ENCODE measurements around the gene CELA1.
A peak's percentile ranks its signal among the peaks of the same experiment; 100 is the strongest.
"Not testable (repeated sequence)": the region's sequence is repeated elsewhere in the genome, so short reads cannot be mapped to it uniquely, and the experiment has no call there.

The CELA1 gene

GRCh38 chr12:51306507-51306906 is 40.0 kb downstream of the CELA1 start:
- peaks cover 31 to 66% of the 10 kb centered on the region in 2 donors for H3K4me1 Mint-ChIP-seq (ENCODE audit: low read depth in 2 of 2)
- no peaks in the 10 kb centered on the region for H3K27me3 Mint-ChIP-seq
- H3K9me3 Mint-ChIP-seq = no peaks in the 10 kb centered on the region
- H3K4me3 Mint-ChIP-seq = no peak overlapping the region
- DNase-seq (no peak), ATAC-seq (replicated peaks) (no peak)
- H3K36me3 Mint-ChIP-seq (ENCODE audit: insufficient read depth) = peaks cover 98% of the 10 kb centered on the region
- peak overlapping the region; percentile 67 to 87 for H3K27ac Mint-ChIP-seq

GRCh38 chr12:51300768-51301167 is 45.7 kb downstream of the CELA1 start:
- peaks cover 5 to 19% of the 10 kb centered on the region in 2 donors for H3K4me1 Mint-ChIP-seq (ENCODE audit: low read depth in 2 of 2)
- peak overlapping the region; percentile 4 to 84 for H3K27ac Mint-ChIP-seq
- not testable (repeated sequence) for H3K4me3 Mint-ChIP-seq; DNase-seq; ATAC-seq (replicated peaks); H3K9me3 Mint-ChIP-seq; H3K27me3 Mint-ChIP-seq
- peaks cover 98% of the 10 kb centered on the region for H3K36me3 Mint-ChIP-seq (ENCODE audit: insufficient read depth)

GRCh38 chr12:51295651-51296050 is 50.8 kb downstream of the CELA1 start:
- Mint-ChIP-seq H3K4me3 (no peak overlapping the region), H3K36me3 (ENCODE audit: insufficient read depth) (peaks cover 97% of the 10 kb centered on the region), H3K9me3 (no peaks in the 10 kb centered on the region), H3K27ac (peak overlapping the region in 1 of 2 donors; percentile 57), H3K27me3 (no peaks in the 10 kb centered on the region), H3K4me1 (ENCODE audit: low read depth in 2 of 2) (peaks cover 7 to 16% of the 10 kb centered on the region in 2 donors)
- ATAC-seq (replicated peaks) = no peak
- no peak for DNase-seq

- peaks cover 7 to 16% of the 10 kb centered on the region in 2 donors for H3K4me1 Mint-ChIP-seq (ENCODE audit: low read depth in 2 of 2)
- not testable (repeated sequence) for ATAC-seq (replicated peaks); DNase-seq; H3K9me3 Mint-ChIP-seq; H3K27me3 Mint-ChIP-seq; H3K4me3 Mint-ChIP-seq
- peak overlapping the region in 1 of 2 donors; percentile 71 for H3K27ac Mint-ChIP-seq
- H3K36me3 Mint-ChIP-seq (ENCODE audit: insufficient read depth) = peaks cover 98% of the 10 kb centered on the region
Observed at GRCh38 chr12:51294097-51294496, 52.4 kb downstream of the CELA1 start.

GRCh38 chr12:51293696-51294095 is 52.8 kb downstream of the CELA1 start:
- H3K9me3 Mint-ChIP-seq = no peaks in the 10 kb centered on the region
- ATAC-seq (replicated peaks) = no peak
- H3K36me3 Mint-ChIP-seq (ENCODE audit: insufficient read depth) = peaks cover 98% of the 10 kb centered on the region
- peaks cover 7 to 16% of the 10 kb centered on the region in 2 donors for H3K4me1 Mint-ChIP-seq (ENCODE audit: low read depth in 2 of 2)
- DNase-seq = no peak
- no peak overlapping the region for H3K4me3 Mint-ChIP-seq
- H3K27ac Mint-ChIP-seq = peak overlapping the region in 1 of 2 donors; percentile 71
- no peaks in the 10 kb centered on the region for H3K27me3 Mint-ChIP-seq

- not testable (repeated sequence) for H3K4me3 Mint-ChIP-seq
Observed at GRCh38 chr12:51291603-51292513, 54.6 kb downstream of the CELA1 start.

GRCh38 chr12:51285843-51286242 is 60.6 kb downstream of the CELA1 start:
- Mint-ChIP-seq H3K27me3 (no peaks in the 10 kb centered on the region), H3K36me3 (ENCODE audit: insufficient read depth) (peaks cover 90% of the 10 kb centered on the region)

More at GRCh38 chr12:51291603-51292513, 54.6 kb downstream of the CELA1 start:
- not testable (repeated sequence) for H3K27me3 Mint-ChIP-seq; DNase-seq; H3K9me3 Mint-ChIP-seq; ATAC-seq (replicated peaks)
- Mint-ChIP-seq H3K36me3 (ENCODE audit: insufficient read depth) (peaks cover 98% of the 10 kb centered on the region), H3K27ac (peak overlapping the region; percentile 32 to 68), H3K4me1 (ENCODE audit: low read depth in 2 of 2) (peaks cover 7 to 16% of the 10 kb centered on the region in 2 donors)

GRCh38 chr12:51281202-51281924 is 65.1 kb downstream of the CELA1 start:
- ATAC-seq (replicated peaks) = no peak
- DNase-seq = no peak

More at GRCh38 chr12:51285843-51286242, 60.6 kb downstream of the CELA1 start:
- ATAC-seq (replicated peaks) (no peak), DNase-seq (no peak)
- Mint-ChIP-seq H3K27ac (peak overlapping the region; percentile 23 to 72), H3K9me3 (no peaks in the 10 kb centered on the region), H3K4me1 (ENCODE audit: low read depth in 2 of 2) (peaks cover 0 to under 1% of the 10 kb centered on the region in 2 donors), H3K4me3 (no peak overlapping the region)

More at GRCh38 chr12:51281202-51281924, 65.1 kb downstream of the CELA1 start:
- no peaks in the 10 kb centered on the region for H3K27me3 Mint-ChIP-seq
- H3K4me1 Mint-ChIP-seq (ENCODE audit: low read depth in 2 of 2) = no peaks in the 10 kb centered on the region
- H3K4me3 Mint-ChIP-seq = no peak overlapping the region
- H3K27ac Mint-ChIP-seq = no peak overlapping the region
- peaks cover 62% of the 10 kb centered on the region for H3K36me3 Mint-ChIP-seq (ENCODE audit: insufficient read depth)
- no peaks in the 10 kb centered on the region for H3K9me3 Mint-ChIP-seq
